ACC112 (cell line): ENCODE results near the gene HCRT.
"Not testable (repeated sequence)": the region's sequence is repeated elsewhere in the genome, so short reads cannot be mapped to it uniquely, and the experiment has no call there.

Experiments
- H2AFZ ChIP-seq: fragments of 200-600 bp; sonication (generic); one replicate; pipeline ENCODE4 v1.6.0; 2017; ENCODE audit warnings: antibody characterized with exemption, low read length; ENCODE audit not compliant: unreplicated experiment
- H3K27ac ChIP-seq: fragments of 200-600 bp; sonication (generic); 2 replicates; pipeline ENCODE4 v1.5.1; 2014; ENCODE audit warnings: low read depth, mild to moderate bottlenecking, antibody characterized with exemption, low read length, moderate library complexity
- H3K27me3 ChIP-seq: fragments of 200-600 bp; sonication (generic); 2 replicates; pipeline ENCODE4 v1.6.1; 2014; ENCODE audit warnings: mild to moderate bottlenecking, antibody characterized with exemption, low read length, moderate library complexity, mixed read lengths; ENCODE audit not compliant: insufficient read depth
- H3K36me3 ChIP-seq: fragments of 200-600 bp; sonication (generic); 2 replicates; pipeline ENCODE4 v1.6.1; 2016; ENCODE audit warnings: mild to moderate bottlenecking, antibody characterized with exemption, low read length, moderate library complexity, mixed read lengths; ENCODE audit not compliant: insufficient read depth
- H3K4me1 ChIP-seq: fragments of 200-600 bp; sonication (generic); one replicate; pipeline ENCODE4 v1.6.1; 2016; ENCODE audit warnings: low read length, mixed read lengths; ENCODE audit not compliant: insufficient read depth, unreplicated experiment, control insufficient read depth
- H3K4me3 ChIP-seq: fragments of 200-600 bp; sonication (generic); 2 replicates; pipeline ENCODE4 v1.5.1; 2014; ENCODE audit warnings: mild to moderate bottlenecking, low read depth, low read length
- H3K79me2 ChIP-seq: fragments of 200-600 bp; sonication (generic); one replicate; pipeline ENCODE4 v1.6.0; 2016; ENCODE audit warnings: low read length; ENCODE audit not compliant: control insufficient read depth, unreplicated experiment, insufficient read depth

Gene HCRT, protein sequence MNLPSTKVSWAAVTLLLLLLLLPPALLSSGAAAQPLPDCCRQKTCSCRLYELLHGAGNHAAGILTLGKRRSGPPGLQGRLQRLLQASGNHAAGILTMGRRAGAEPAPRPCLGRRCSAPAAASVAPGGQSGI

DNA sequence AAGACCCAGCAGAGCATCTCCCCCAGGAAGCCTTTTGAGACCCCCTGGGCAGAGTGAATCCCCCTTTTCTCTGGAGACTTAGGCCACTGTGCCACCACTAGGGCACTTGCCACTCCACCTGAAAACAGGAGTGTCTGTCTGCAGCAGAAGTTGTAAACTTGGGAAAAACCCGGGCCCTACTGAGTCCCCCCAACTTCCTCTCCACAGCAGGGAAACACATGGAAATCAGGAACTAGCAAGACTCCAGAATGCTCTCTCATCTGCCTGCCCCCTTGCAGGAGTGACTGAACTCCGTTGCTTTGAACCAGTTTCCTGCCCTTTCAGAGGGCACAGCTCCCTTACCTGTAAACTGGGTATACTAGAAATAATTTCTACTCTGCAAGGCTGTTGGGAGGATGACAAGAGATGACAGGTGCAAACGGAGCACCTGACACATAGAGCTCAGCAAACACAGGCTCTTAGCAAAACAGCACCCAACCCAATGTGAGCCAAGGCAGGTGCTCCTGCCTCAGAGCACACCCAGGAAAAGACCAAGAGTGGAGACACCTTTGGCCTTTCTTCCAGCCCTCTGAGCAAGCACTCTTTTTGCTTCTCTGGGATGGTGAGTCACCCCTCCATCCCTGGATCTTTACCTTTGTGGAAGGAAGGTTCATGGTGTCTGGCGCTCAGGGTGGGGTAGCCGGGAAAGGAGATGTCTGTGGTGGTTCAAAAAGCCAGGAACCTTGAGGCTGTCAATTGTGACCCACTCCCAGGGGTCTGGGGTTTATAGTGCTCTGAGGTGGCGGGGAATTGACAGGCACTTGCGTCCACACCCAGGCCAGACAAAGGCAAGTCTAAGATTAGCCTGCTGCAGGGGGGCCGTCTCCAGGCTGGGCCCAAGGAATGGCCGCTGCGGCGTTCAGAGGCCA is at the start of gene HCRT:
HCRT (minus strand) TSS at position 740 of the 908 bp plus-strand sequence; CDS start at position 653, 87 bp downstream.
- no peaks in the 10 kb centered on the region for H3K36me3 ChIP-seq
- no peak within 1 kb of the TSS for H3K27ac ChIP-seq
- no peaks in the 10 kb centered on the region for H3K79me2 ChIP-seq
- peaks cover 18% of the 10 kb centered on the region for H3K4me1 ChIP-seq
- H3K27me3 ChIP-seq: peaks cover 21% of the 10 kb centered on the region
- peak within 1 kb of the TSS; percentile 86 for H2AFZ ChIP-seq
- peak within 1 kb of the TSS; percentile 79 for H3K4me3 ChIP-seq

DNA sequence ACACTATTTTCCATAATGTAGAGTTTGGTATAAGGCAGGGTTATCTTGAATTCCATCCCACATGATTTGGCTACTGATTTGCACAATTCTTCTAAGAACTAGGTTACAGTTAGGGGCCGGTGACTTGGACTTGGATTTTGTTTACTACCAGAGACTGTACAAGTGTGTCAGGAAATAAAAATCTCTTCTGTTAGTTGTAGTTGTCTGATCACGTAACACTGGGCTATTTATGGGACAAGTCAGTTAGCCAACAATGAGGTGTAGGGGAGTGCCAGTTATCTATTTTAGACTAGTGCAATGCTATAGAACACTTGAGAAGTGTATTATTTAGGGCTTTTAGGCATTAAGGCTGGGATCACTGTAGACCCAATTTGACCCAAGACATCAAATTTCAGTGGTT is 48.7 kb upstream of the HCRT start:
- H3K27me3 ChIP-seq: no peaks in the 10 kb centered on the region
- no peaks in the 10 kb centered on the region for H3K4me1 ChIP-seq
- peaks cover 5% of the 10 kb centered on the region for H3K79me2 ChIP-seq
- H3K4me3 ChIP-seq: no peak overlapping the region
- H2AFZ ChIP-seq: no peak overlapping the region
- H3K27ac ChIP-seq: no peak overlapping the region
- H3K36me3 ChIP-seq: no peaks in the 10 kb centered on the region

DNA sequence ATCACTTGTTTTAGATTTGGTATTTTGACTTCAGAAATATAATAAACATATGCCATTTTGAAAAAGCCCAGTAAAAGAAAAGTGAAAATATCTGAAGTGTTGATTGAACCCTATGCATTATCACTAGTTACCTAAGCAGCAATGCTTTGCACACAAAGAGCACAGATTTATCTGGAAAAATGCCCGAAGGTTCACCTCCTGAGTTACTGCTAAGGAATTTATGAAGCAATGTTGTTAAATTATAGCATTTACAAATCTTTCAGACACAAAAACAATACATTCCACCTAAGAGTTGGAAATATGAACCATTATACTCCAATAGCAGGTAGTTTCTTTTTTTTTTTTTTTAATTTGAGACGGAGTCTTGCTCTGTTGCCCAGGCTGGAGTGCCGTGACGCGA is 47.9 kb upstream of the HCRT start:
- H3K79me2 ChIP-seq: peaks cover 3% of the 10 kb centered on the region
- no peaks in the 10 kb centered on the region for H3K36me3 ChIP-seq
- H3K4me3 ChIP-seq: no peak overlapping the region
- H3K27ac ChIP-seq: no peak overlapping the region
- no peaks in the 10 kb centered on the region for H3K27me3 ChIP-seq
- H3K4me1 ChIP-seq: peaks cover 5% of the 10 kb centered on the region
- H2AFZ ChIP-seq: no peak overlapping the region

DNA sequence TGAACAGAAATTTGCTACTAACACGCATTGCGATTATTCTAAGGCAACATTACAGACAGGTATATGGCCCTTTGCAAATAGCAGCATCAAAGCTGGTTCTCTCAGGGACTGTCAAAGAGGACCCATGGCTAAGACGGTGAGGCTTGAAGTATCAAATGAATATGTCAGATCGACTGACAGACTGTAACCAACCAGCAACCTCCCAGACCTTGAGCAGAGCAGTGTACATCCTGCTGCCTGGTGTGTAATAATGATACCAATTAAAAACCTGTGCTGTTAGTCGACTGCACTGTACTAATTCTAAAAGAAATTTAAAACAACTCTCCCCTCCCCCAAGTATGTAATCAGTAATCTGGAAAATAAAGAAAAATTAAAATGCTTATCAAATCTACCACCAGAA is 45.0 kb upstream of the HCRT start:
- Histone ChIP-seq H2AFZ (no peak overlapping the region), H3K27me3 (no peaks in the 10 kb centered on the region), H3K4me3 (no peak overlapping the region), H3K27ac (no peak overlapping the region), H3K79me2 (no peaks in the 10 kb centered on the region), H3K4me1 (peaks cover 12% of the 10 kb centered on the region), H3K36me3 (no peaks in the 10 kb centered on the region)

DNA sequence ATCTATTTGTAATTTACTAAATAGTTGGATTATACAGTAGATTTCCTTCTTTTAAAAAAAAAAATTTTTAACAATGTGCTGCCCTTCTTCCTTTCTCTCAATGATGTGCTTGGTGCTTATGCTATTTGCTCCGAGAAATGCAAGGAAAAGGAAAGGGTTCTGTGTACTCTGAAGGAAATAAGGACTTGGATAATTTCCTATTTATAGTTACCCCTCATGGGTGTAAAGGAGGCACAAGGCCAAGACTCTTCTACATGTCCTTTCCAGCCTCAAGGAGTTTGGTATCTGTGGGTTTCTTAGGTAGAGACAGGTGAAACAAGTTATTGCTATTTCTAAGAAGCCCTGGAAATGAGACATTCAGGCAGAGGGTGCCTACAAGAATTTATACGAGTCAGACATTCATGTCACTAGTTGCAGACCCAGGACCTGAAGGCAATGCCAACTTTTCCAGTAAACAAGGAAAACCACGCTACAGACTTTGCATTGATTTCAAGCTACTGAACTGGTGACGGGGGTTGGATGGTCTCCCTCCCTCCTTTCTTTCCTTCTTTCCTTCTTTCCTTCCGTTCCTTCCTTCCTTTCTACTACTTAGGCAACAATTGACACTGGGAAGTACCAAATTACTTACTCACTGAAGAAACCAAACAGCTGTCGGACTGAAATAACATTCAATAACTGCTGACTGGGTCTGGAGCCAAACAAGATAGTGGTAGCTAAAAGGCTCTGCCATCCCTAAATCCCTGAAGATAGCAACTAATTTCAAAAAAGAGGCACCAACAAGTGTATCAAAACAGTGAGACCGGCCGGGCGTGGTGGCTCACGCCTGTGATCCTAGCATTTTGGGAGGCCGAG is 42.8 kb upstream of the HCRT start:
- Histone ChIP-seq H3K4me1 (peaks cover 12% of the 10 kb centered on the region), H3K4me3 (no peak overlapping the region), H2AFZ (no peak overlapping the region), H3K27ac (peak overlapping the region; percentile 10; the same call in 1 of the 2 replicates), H3K36me3 (no peaks in the 10 kb centered on the region), H3K27me3 (no peaks in the 10 kb centered on the region), H3K79me2 (no peaks in the 10 kb centered on the region)

DNA sequence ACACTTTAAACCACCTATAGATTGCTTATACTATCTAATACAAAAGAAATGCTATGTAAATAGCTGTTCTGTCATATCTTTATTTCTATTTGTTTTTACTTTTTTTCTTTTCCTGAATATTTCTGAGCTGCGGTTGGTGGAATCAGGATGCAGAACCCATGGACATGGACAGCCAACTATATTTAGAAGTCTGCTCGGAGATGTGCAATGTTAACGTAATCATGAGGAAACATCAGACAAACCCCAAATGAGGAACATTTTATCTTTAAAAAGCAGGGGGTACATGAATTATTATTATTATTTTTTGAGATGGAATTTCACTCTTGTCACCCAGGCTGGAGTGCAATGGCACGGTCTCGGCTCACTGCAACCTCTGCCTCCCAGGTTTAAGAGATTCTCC is 40.4 kb upstream of the HCRT start:
- H3K36me3 ChIP-seq: no peaks in the 10 kb centered on the region

DNA sequence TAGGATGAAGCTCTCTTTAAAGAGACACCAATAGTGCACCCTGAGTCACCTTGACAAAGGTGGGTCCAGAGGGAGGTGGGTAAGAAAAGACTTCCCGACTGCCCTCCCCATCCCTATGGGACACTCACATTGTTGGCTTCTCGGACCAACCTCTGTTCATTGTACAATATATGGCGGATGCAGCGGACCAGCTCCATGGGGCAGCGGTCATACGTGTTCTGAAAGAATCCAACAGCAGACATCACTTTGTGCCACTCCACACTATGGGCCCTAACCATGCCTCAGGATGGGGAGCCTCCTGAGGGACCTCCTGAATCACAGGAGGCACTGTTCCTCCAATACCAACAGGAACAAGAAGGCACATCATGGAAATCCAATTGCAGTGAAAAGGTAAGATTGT is 39.4 kb upstream of the HCRT start:
- Histone ChIP-seq H3K27ac (no peak overlapping the region), H3K27me3 (no peaks in the 10 kb centered on the region), H3K4me1 (peaks cover 12% of the 10 kb centered on the region), H3K36me3 (no peaks in the 10 kb centered on the region), H3K79me2 (no peaks in the 10 kb centered on the region), H3K4me3 (no peak overlapping the region), H2AFZ (no peak overlapping the region)

More for the DNA sequence above, 40.4 kb upstream of the HCRT start:
- Histone ChIP-seq H3K4me1 (peaks cover 12% of the 10 kb centered on the region), H3K79me2 (no peaks in the 10 kb centered on the region), H3K4me3 (no peak overlapping the region), H3K27me3 (no peaks in the 10 kb centered on the region), H2AFZ (no peak overlapping the region), H3K27ac (no peak overlapping the region)

DNA sequence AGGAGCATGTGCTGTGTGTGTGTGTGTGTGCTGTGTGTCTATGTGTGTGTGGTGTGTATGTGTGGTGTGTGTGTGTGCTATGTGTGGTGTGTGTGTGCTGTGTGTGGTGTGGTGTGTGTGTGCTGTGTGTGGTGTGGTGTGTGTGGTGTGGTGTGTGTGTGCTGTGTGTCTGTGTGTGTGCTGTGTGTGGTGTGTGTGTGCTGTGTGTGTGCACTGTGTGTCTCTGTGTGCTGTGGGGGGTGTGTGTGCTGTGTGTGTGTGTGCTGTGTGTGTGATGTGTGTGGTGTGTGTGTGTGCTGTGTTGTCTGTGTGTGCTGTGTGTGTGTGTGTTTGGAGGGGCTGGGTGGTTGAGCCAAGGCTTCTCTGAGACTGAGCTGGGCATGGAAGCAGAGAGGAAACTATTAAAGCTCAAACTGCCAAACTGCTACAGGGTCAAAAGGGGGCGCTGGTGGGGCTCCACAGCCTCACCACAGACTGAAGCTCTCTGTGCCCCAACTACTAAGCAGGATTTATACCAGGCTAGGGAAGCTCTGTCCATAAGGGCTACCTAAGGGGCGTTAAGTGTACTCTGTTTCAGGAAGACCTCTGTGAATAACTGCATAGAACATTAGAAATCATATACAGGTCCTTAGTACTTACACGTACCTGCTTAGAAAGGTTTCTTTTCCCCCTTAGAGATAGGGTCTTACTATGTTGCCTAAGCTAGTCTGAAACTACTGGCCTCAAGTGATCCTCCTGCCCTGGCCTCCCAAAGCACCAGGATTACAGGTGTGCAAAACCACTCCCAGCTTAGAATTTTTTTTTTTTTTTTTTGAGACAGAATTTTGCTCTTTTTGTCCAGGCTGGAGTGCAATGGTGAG is 36.9 kb upstream of the HCRT start:
- no peak overlapping the region for H3K27ac ChIP-seq
- no peaks in the 10 kb centered on the region for H3K79me2 ChIP-seq
- no peak overlapping the region for H2AFZ ChIP-seq
- peaks cover 3% of the 10 kb centered on the region for H3K4me1 ChIP-seq
- no peaks in the 10 kb centered on the region for H3K36me3 ChIP-seq
- H3K27me3 ChIP-seq: no peaks in the 10 kb centered on the region
- H3K4me3 ChIP-seq: no peak overlapping the region

DNA sequence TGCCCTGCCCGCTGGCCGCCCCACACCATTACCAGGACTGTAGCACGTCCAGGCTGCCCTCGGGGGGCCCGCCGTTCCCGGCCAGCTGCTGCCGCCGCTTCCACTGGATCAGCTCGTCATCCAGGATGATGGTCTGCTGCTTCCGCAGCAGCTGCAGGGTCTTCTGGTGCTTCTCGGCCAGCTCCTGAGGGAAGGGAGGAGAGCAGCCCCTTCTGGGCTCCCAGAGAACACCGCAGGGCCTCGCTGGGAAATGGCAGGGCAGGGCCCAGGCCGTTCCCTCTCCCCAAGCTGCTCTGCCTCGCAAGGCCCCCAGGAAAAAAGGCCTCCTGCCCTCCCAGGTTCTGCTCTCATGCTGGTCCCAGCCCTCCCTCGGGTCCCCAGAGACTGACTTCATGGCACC is 34.0 kb upstream of the HCRT start:
- H2AFZ ChIP-seq, H3K79me2 ChIP-seq, H3K4me1 ChIP-seq, H3K4me3 ChIP-seq, H3K27me3 ChIP-seq, H3K36me3 ChIP-seq, H3K27ac ChIP-seq: not testable (repeated sequence)

DNA sequence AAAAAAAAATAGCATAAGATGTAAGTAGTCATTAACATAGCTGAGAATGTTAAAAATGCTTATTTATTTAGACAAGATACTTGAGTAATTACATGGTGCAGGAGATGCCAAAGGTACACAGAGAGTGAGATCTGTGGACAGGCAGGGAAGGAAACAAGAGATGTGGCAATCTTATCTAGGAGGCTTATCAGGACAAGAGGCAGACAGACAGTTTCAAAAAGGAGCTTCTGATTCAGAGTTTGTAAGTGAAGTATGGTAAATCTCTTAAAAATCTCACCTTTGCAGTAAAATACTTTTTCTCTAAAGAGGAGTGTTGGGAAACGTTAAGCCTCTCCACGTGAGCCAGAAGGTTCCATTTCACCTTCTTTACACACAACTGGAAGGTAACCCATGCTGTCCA is 28.9 kb upstream of the HCRT start:
- peaks cover 10% of the 10 kb centered on the region; the same call in 1 of the 2 replicates for H3K36me3 ChIP-seq

More for the DNA sequence above, 28.9 kb upstream of the HCRT start:
- no peak overlapping the region for H3K4me3 ChIP-seq
- H2AFZ ChIP-seq: no peak overlapping the region
- no peak overlapping the region for H3K27ac ChIP-seq
- H3K79me2 ChIP-seq: no peaks in the 10 kb centered on the region
- no peaks in the 10 kb centered on the region for H3K27me3 ChIP-seq
- no peaks in the 10 kb centered on the region for H3K4me1 ChIP-seq
